ENCODE measurements around the gene SMIM22.
A peak's percentile ranks its signal among the peaks of the same experiment; 100 is the strongest.

The SMIM22 gene

GRCh38 chr16:4755687-4756086 lies 39.5 kb upstream of the SMIM22 start:
- DNase-seq (ENCODE audit: low read depth), result no peak
- H3K27me3 ChIP-seq (replicated peaks; ENCODE audit: control insufficient read depth, insufficient read depth, low read length), result no peaks in the 10 kb centered on the region
- H3K9ac ChIP-seq (ENCODE audit: low read length), result no peak overlapping the region
- H3K4me3 ChIP-seq (ENCODE audit: low read length), result no peak overlapping the region
- H3K36me3 ChIP-seq (ENCODE audit: control insufficient read depth, insufficient read depth, low read length, severe bottlenecking), result peaks cover 82% of the 10 kb centered on the region
- H3K9me3 ChIP-seq (ENCODE audit: control insufficient read depth, low read length), result no peaks in the 10 kb centered on the region
- H3K4me1 ChIP-seq (ENCODE audit: control insufficient read depth, insufficient read depth, low read length), result no peaks in the 10 kb centered on the region

- DNase-seq (ENCODE audit: low read depth), result no peak
- H3K4me1 ChIP-seq (ENCODE audit: control insufficient read depth, insufficient read depth, low read length), result peaks cover 2% of the 10 kb centered on the region
- no peaks in the 10 kb centered on the region for H3K9me3 ChIP-seq (ENCODE audit: control insufficient read depth, low read length)
- no peaks in the 10 kb centered on the region for H3K27me3 ChIP-seq (replicated peaks; ENCODE audit: control insufficient read depth, insufficient read depth, low read length)
- H3K4me3 ChIP-seq (ENCODE audit: low read length), result no peak overlapping the region
- peaks cover 75% of the 10 kb centered on the region for H3K36me3 ChIP-seq (ENCODE audit: control insufficient read depth, insufficient read depth, low read length, severe bottlenecking)
- no peak overlapping the region for H3K9ac ChIP-seq (ENCODE audit: low read length)
Measured at GRCh38 chr16:4760221-4760910, 34.8 kb upstream of the SMIM22 start.

GRCh38 chr16:4762205-4762604 lies 33.0 kb upstream of the SMIM22 start:
- H3K27me3 ChIP-seq (replicated peaks; ENCODE audit: control insufficient read depth, insufficient read depth, low read length), result no peaks in the 10 kb centered on the region

GRCh38 chr16:4763791-4764190 lies 31.4 kb upstream of the SMIM22 start:
- Histone ChIP-seq H3K36me3 (ENCODE audit: control insufficient read depth, insufficient read depth, low read length, severe bottlenecking) (peaks cover 50% of the 10 kb centered on the region), H3K4me1 (ENCODE audit: control insufficient read depth, insufficient read depth, low read length) (peaks cover 16% of the 10 kb centered on the region), H3K4me3 (ENCODE audit: low read length) (no peak overlapping the region), H3K9ac (ENCODE audit: low read length) (no peak overlapping the region), H3K9me3 (ENCODE audit: control insufficient read depth, low read length) (no peaks in the 10 kb centered on the region), H3K27me3 (replicated peaks; ENCODE audit: control insufficient read depth, insufficient read depth, low read length) (no peaks in the 10 kb centered on the region)
- no peak for DNase-seq (ENCODE audit: low read depth)

More at GRCh38 chr16:4762205-4762604, 33.0 kb upstream of the SMIM22 start:
- H3K4me1 ChIP-seq (ENCODE audit: control insufficient read depth, insufficient read depth, low read length), result peaks cover 12% of the 10 kb centered on the region
- DNase-seq (ENCODE audit: low read depth), result no peak
- H3K36me3 ChIP-seq (ENCODE audit: control insufficient read depth, insufficient read depth, low read length, severe bottlenecking), result peaks cover 62% of the 10 kb centered on the region
- no peak overlapping the region for H3K9ac ChIP-seq (ENCODE audit: low read length)
- H3K9me3 ChIP-seq (ENCODE audit: control insufficient read depth, low read length), result no peaks in the 10 kb centered on the region
- H3K4me3 ChIP-seq (ENCODE audit: low read length), result no peak overlapping the region

DNA sequence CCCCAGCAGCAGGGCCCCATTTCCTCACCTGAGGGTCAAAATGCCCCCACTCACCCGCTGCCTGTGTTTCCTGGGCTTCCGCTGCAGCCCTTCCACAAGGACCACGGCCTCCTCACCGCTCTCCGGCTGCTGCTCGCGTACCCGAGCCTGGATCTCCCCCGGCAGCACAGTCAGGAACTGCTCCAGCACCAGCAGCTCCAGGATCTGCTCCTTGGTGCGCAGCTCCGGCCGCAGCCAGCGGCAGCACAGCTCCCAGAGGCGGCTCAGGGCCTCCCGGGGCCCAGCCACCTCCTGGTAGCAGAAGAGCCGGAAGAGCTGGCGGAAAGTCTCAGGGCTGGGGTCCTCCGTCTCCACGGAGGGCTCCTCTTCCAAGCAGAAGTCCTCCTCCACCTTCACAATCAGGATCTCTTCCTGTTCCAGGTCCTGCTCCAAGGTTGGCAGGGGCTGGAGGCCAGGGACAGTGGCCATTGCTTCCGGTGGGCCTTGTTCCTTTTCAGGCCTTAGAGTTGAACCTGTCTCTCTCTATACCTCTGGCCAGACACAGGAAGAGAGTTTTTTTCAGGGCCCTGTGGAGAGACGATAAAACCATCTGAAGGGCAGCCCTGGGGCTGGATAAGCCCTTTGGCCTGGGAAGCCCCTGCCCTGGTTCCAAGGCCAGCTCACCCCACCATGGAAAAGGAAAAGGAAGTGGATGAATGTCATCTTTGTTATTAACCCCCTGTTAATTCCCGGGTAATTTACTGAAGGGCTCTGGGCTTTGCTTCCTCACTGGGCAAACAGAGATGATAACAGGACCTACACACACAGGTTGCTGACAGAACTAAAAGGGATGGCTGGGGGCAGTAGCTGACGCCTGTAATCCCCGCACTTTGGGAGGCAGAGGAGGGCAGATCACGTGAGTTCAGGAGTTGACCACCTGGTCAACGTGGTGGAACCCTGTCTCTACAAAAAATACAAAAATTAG lies 29.4 kb upstream of the SMIM22 start:
- Histone ChIP-seq H3K4me1 (ENCODE audit: control insufficient read depth, insufficient read depth, low read length) (peaks cover 20% of the 10 kb centered on the region), H3K9me3 (ENCODE audit: control insufficient read depth, low read length) (no peaks in the 10 kb centered on the region), H3K36me3 (ENCODE audit: control insufficient read depth, insufficient read depth, low read length, severe bottlenecking) (peaks cover 30% of the 10 kb centered on the region), H3K4me3 (ENCODE audit: low read length) (peak overlapping the region; percentile 96), H3K9ac (ENCODE audit: low read length) (peak overlapping the region; percentile 99), H3K27me3 (replicated peaks; ENCODE audit: control insufficient read depth, insufficient read depth, low read length) (no peaks in the 10 kb centered on the region)
- DNase-seq (ENCODE audit: low read depth), result no peak

- Histone ChIP-seq H3K9ac (ENCODE audit: low read length) (peak within 1 kb of the TSS; percentile 99), H3K9me3 (ENCODE audit: control insufficient read depth, low read length) (no peaks in the 10 kb centered on the region), H3K4me3 (ENCODE audit: low read length) (peak within 1 kb of the TSS; percentile 96), H3K27me3 (replicated peaks; ENCODE audit: control insufficient read depth, insufficient read depth, low read length) (no peaks in the 10 kb centered on the region), H3K36me3 (ENCODE audit: control insufficient read depth, insufficient read depth, low read length, severe bottlenecking) (peaks cover 22% of the 10 kb centered on the region), H3K4me1 (ENCODE audit: control insufficient read depth, insufficient read depth, low read length) (peaks cover 20% of the 10 kb centered on the region)
- peak; percentile 98 for DNase-seq (ENCODE audit: low read depth)
Measured at GRCh38 chr16:4766875-4767628, 28.1 kb upstream of the SMIM22 start, which contains the start of gene ZNF500. Gene ZNF500 (minus strand): TSS chr16:4767162. CDS start chr16:4765978, 1,184 bp downstream.

DNA sequence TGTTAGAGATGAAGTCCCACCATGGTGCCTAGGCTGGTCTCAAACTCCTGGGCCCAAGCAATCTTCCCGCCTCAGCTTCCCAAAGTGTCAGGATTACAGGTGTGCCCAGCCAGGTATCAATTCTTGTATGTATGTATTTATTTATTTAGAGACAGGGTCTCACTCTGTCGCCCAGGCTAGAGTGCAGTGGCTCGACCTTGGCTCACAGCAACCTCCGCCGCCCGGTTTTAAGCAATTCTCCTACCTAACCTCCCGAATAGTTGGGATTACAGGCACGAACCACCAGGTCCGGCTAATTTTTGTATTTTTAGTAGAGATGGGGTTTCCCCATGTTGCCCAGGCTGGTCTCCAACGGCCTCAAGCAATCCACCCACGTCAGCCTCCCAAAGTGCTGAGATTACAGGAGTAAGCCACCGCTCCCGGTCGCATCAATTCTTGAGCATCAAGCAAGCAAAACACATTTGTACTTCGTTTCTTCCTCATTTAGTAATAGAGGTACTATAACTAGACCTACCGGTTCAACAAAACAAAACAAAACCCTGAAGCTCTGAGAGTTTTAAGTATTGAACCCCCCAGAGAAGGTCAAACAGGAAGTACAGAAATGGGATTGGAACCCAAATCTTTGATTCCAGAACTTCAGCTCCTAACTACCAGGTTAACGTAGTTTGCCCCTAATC lies 27.2 kb upstream of the SMIM22 start:
- peaks cover 20% of the 10 kb centered on the region for H3K4me1 ChIP-seq (ENCODE audit: control insufficient read depth, insufficient read depth, low read length)
- DNase-seq (ENCODE audit: low read depth), result peak; percentile 54
- peak overlapping the region; percentile 81 for H3K4me3 ChIP-seq (ENCODE audit: low read length)
- no peaks in the 10 kb centered on the region for H3K27me3 ChIP-seq (replicated peaks; ENCODE audit: control insufficient read depth, insufficient read depth, low read length)
- H3K9ac ChIP-seq (ENCODE audit: low read length), result peak overlapping the region; percentile 86
- no peaks in the 10 kb centered on the region for H3K9me3 ChIP-seq (ENCODE audit: control insufficient read depth, low read length)
- H3K36me3 ChIP-seq (ENCODE audit: control insufficient read depth, insufficient read depth, low read length, severe bottlenecking), result peaks cover 13% of the 10 kb centered on the region

DNA sequence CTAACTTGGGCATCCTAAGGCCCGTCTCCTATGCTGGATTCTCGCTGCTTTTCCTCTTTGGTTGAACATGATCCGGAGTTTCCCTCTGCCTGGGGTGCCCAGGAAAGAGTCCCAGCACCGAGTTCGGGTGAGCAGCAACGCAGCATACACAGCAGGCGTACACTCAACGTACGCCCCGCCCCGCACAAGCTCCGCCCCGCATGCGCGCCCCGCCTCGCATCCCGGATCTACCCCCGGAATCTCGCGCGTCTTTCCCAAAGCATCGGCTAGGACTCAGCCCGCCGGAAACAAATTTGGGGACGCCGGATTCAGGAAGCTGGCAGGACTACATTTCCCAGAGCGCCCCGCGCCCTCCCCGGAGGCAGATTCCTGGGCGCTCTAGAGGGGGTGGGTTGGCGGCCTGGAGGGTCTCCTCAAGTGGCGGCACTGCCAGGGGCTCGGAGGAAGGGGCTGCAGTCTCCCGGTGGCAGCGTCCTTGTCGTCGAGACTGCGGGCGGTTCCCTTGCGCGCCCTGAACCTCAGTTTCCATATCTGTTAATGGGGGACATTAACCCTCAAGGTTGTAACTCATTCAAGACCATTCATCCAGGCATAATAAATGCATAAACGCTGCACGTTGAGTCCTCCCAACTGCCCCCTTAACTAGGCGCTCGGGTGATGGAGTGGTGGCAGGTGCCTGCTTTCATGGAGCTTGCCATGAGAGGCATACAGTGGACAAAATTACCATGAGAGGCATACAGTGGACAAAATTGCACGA lies 26.4 kb upstream of the SMIM22 start:
- H3K4me3 ChIP-seq (ENCODE audit: low read length), result peak overlapping the region; percentile 81
- peak overlapping the region; percentile 86 for H3K9ac ChIP-seq (ENCODE audit: low read length)
- H3K9me3 ChIP-seq (ENCODE audit: control insufficient read depth, low read length), result no peaks in the 10 kb centered on the region
- peaks cover 20% of the 10 kb centered on the region for H3K4me1 ChIP-seq (ENCODE audit: control insufficient read depth, insufficient read depth, low read length)
- peak; percentile 99 for DNase-seq (ENCODE audit: low read depth)
- H3K27me3 ChIP-seq (replicated peaks; ENCODE audit: control insufficient read depth, insufficient read depth, low read length), result no peaks in the 10 kb centered on the region
- peaks cover 6% of the 10 kb centered on the region for H3K36me3 ChIP-seq (ENCODE audit: control insufficient read depth, insufficient read depth, low read length, severe bottlenecking)

DNA sequence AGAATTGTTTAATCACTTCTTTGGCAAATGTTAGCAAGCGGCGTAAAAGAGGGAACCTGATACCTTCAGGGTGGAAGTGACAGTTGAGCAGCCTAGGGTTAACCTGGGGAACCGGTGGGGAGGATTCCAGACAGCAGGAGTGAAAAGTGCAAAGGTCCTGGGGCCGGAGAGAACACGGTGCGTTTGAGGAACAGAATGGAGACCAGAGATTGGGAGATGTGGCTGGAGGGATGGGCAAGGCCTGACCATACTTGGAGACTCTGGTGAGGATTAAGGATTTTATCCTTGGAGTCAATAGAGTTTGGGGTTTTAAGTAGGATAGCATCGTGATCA lies 25.9 kb upstream of the SMIM22 start:
- no peak for DNase-seq (ENCODE audit: low read depth)
- Histone ChIP-seq H3K4me1 (ENCODE audit: control insufficient read depth, insufficient read depth, low read length) (peaks cover 20% of the 10 kb centered on the region), H3K9me3 (ENCODE audit: control insufficient read depth, low read length) (no peaks in the 10 kb centered on the region), H3K36me3 (ENCODE audit: control insufficient read depth, insufficient read depth, low read length, severe bottlenecking) (peaks cover under 1% of the 10 kb centered on the region), H3K27me3 (replicated peaks; ENCODE audit: control insufficient read depth, insufficient read depth, low read length) (no peaks in the 10 kb centered on the region), H3K9ac (ENCODE audit: low read length) (peak overlapping the region; percentile 86), H3K4me3 (ENCODE audit: low read length) (peak overlapping the region; percentile 81)

GRCh38 chr16:4771646-4772045 lies 23.5 kb upstream of the SMIM22 start:
- Histone ChIP-seq H3K27me3 (replicated peaks; ENCODE audit: control insufficient read depth, insufficient read depth, low read length) (no peaks in the 10 kb centered on the region), H3K4me1 (ENCODE audit: control insufficient read depth, insufficient read depth, low read length) (peaks cover 9% of the 10 kb centered on the region), H3K4me3 (ENCODE audit: low read length) (no peak overlapping the region), H3K9ac (ENCODE audit: low read length) (no peak overlapping the region), H3K36me3 (ENCODE audit: control insufficient read depth, insufficient read depth, low read length, severe bottlenecking) (no peaks in the 10 kb centered on the region), H3K9me3 (ENCODE audit: control insufficient read depth, low read length) (no peaks in the 10 kb centered on the region)
- no peak for DNase-seq (ENCODE audit: low read depth)
